Heart left ventricle (tissue), 16 donors: ENCODE measurements around the gene TMEM38B. TPM values are rescaled to one million over a fixed set of nuclear protein-coding genes. Genes with fewer than 3 reads are reported as not detected.

Experiments used
- ATAC-seq, 4 donors: fragments of 200-7000 bp; cut with Tn5 transposase; one replicate each; pipeline ENCODE4 v1.9.1; 2020 to 2022; ENCODE audit warnings: moderate library complexity in 4 of 4, mild to moderate bottlenecking in 3 of 4, moderate number of reproducible peaks in 1 of 4
- DNase-seq, 5 donors: peaks; one replicate each; pipeline ENCODE4 v3.0.0-alpha.2; 2020
- H3K27ac ChIP-seq, 12 donors: fragments of 200-600 bp; sonication (generic) in 4 of 12; one replicate each; pipeline versions ENCODE4 v1.5.0 to v1.8.0; 2016 to 2022; ENCODE audit warnings: mild to moderate bottlenecking in 2 of 12
- H3K27me3 ChIP-seq, 9 donors: fragments of 200-600 bp; sonication (generic) in 2 of 9; one replicate each; pipeline versions ENCODE4 v1.5.1 to v1.8.0; 2016 to 2022; ENCODE audit warnings: mild to moderate bottlenecking in 3 of 9
- H3K36me3 ChIP-seq, 9 donors: fragments of 200-600 bp; sonication (generic) in 2 of 9; one replicate each; pipeline versions ENCODE4 v1.5.0 to v1.8.0; 2018 to 2022; ENCODE audit warnings: mild to moderate bottlenecking in 2 of 9
- H3K4me1 ChIP-seq, 12 donors: fragments of 200-600 bp; sonication (generic) in 4 of 12; one replicate each; pipeline versions ENCODE4 v1.5.0 to v1.8.0; 2016 to 2022; ENCODE audit warnings: mild to moderate bottlenecking in 3 of 12
- H3K4me3 ChIP-seq, 12 donors: fragments of 200-600 bp; sonication (generic) in 4 of 12; one replicate each; pipeline versions ENCODE4 v1.5.0 to v1.8.0; 2017 to 2022; ENCODE audit warnings: mild to moderate bottlenecking in 9 of 12, moderate library complexity in 4 of 12
- H3K9me3 ChIP-seq, 12 donors: fragments of 200-600 bp; sonication (generic) in 4 of 12; one replicate each; pipeline versions ENCODE4 v1.5.0 to v1.8.0; 2016 to 2022; ENCODE audit warnings: mild to moderate bottlenecking in 1 of 12
- POLR2A ChIP-seq, 2 donors: fragments of 450-650 bp; IDR thresholded peaks; one replicate each; pipeline ENCODE4 v1.6.1; 2017; ENCODE audit warnings: antibody characterized with exemption in 2 of 2, mild to moderate bottlenecking in 2 of 2, moderate library complexity in 2 of 2
- WGBS, 4 donors: extraction: QIAGEN DNeasy Blood & Tissue Kit in 2 of 4; methylation state at CpG; one replicate each; pipeline versions ENCODE4 v1.1.5 to v1.1.7; 2013 to 2018; 5-methylcytosine and 5-hydroxymethylcytosine counted together
- intact Hi-C, 10 donors: fragments of 100-400 bp; cut with DNase I; formaldehyde crosslinking; loops; one replicate each; pipeline versions ENCODE4 v1.11.1 to v1.14.2; 2022
- polyA plus RNA-seq, 2 donors: library from polyadenylated mRNA; stranded (reverse); fragments of 200-250 nt; gene quantifications; one replicate each; pipeline ENCODE4 v1.2.3, GENCODE V29; 2013
- total RNA-seq, 9 donors: library from RNA; depleted of rRNA in 2 of 9; stranded (reverse); fragments of >200 nt in 2 of 9; fragmentation: NEBNext Ultra II Directional in 3 of 9; extraction: Animal tissue kit (Norgen Biotek cat#: 25700) in 3 of 9; gene quantifications; one replicate each; pipeline versions ENCODE4 v1.1.0 to v1.2.4, GENCODE V29; 2016 to 2023
- TF ChIP-seq, protein P1 (sequence below), 12 donors: fragments of 200-600 bp; sonication (generic) in 4 of 12; IDR thresholded peaks; one replicate each; pipeline versions ENCODE4 v1.5.0 to v1.8.0; 2018 to 2022; ENCODE audit warnings: antibody characterized with exemption in 12 of 12, mild to moderate bottlenecking in 5 of 12
- donor health status: ischemic (EF 13 %, LVEDD 7.1; RV severe dilation, severe dysfunction).
- donor health status: healthy with polysubstance abuse.
- donor health status: DM: no; HTN: yes; CAD: no.
- donor health status: DM: no; HTN: no; CAD: no.
- donor health status: ischemic (EF 25% LVEDD 6.9; RV normal size, moderate dysfunction).
- donor health status: ischemic (EF 25% LVEDD 5.7; RV mildly dilated, moderate dysfunction).
- donor health status: healthy.
- donor health status: DM: yes; HTN: yes; CAD: no.
- donor health status: ischemic (EF 35%, LVEDD 5.7; RV mildly dilated, moderate dysfunction).
- donor health status: nonischemic (EF 11% LVEDD 7.7; RV severe dilation, severe dysfunction).
- donor health status: DM: yes; HTN: yes; CAD: no.
- donor health status: PGD.
- donor health status: ischemic (EF 29% LVEDD 5.4; RV normal size, mild dysfunction).
- donor health status: nonischemic (EF 23%, LVEDD 6.1; RV moderate dilation, normal function).

The TMEM38B gene
- total and polyA plus RNA-seq, 11 donors = 17.2 to 66.9 (median 45.4) TPM

DNA sequence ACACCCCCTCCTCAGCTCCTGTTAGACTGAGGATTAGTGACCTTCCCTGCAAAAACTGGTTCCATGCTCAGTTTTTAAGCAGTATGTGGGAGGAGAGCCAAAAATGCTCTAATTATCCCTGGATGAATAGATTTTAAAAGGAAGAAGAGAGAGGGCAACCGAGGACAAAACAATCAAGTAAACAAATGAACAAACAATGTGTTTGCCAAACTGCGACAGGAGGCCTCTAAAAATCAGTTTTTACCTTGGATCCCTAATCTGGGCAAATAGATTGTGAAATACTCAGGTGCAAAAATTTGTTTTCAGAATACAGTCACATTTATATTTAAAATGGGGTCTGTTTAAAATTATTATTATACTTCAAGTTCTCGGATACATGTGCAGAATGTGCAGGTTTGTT, 23.6 kb upstream of the TMEM38B start:
- TF ChIP-seq POLR2A (IDR thresholded peaks at IDR 0.05) = no peak
- TF ChIP-seq, protein P1, sequence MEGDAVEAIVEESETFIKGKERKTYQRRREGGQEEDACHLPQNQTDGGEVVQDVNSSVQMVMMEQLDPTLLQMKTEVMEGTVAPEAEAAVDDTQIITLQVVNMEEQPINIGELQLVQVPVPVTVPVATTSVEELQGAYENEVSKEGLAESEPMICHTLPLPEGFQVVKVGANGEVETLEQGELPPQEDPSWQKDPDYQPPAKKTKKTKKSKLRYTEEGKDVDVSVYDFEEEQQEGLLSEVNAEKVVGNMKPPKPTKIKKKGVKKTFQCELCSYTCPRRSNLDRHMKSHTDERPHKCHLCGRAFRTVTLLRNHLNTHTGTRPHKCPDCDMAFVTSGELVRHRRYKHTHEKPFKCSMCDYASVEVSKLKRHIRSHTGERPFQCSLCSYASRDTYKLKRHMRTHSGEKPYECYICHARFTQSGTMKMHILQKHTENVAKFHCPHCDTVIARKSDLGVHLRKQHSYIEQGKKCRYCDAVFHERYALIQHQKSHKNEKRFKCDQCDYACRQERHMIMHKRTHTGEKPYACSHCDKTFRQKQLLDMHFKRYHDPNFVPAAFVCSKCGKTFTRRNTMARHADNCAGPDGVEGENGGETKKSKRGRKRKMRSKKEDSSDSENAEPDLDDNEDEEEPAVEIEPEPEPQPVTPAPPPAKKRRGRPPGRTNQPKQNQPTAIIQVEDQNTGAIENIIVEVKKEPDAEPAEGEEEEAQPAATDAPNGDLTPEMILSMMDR (IDR thresholded peaks at IDR 0.05) = no peak
- no peak for DNase-seq
- Histone ChIP-seq H3K4me3 (no peak overlapping the region), H3K4me1 (no peaks in the 10 kb centered on the region), H3K9me3 (no peaks in the 10 kb centered on the region), H3K36me3 (no peaks in the 10 kb centered on the region), H3K27me3 (peaks cover 0 to 7% (median 0%) of the 10 kb centered on the region in 9 donors), H3K27ac (no peak overlapping the region)
- intact Hi-C loops = no loop called here
- no peak for ATAC-seq
- 82 to 88% (median 86%) methylated on average over 3 of the region's 3 CpGs for WGBS, 4 donors

DNA sequence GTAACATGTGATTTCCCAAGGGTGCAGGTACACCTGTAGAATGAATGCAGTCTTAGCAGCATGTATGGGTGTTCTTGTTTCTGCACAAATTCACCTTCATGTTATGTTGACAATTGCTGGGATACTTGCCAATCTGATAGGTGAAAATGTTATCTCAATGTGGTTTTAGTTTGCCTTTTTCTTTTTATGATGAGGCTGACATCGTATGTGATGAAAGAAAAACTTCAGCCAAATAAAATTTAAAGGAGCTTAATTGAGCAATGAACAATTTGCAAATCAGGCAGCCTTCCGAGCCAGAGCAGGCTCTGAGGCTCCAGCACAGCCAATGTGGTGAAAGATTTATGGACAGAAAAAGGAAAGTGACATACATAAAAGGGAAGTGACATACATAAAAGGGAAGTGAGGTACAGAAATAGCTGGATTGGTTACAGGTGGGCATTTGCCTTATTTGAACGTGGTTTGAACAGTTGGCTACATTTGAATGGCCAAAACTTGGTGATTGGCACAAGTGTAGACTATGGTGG, 21.6 kb upstream of the TMEM38B start:
- H3K27me3 ChIP-seq = peaks cover 0 to 7% (median 0%) of the 10 kb centered on the region in 9 donors
- no peak for ATAC-seq
- no peak for DNase-seq
- 51 to 61% (median 57%) methylated on average over 3 of the region's 3 CpGs for WGBS, 4 donors
- H3K4me3 ChIP-seq = no peak overlapping the region
- TF ChIP-seq, protein P1 (IDR thresholded peaks at IDR 0.05) = no peak
- TF ChIP-seq POLR2A (IDR thresholded peaks at IDR 0.05) = no peak
- no peaks in the 10 kb centered on the region for H3K36me3 ChIP-seq
- H3K9me3 ChIP-seq = no peaks in the 10 kb centered on the region
- intact Hi-C loops = no loop called here
- H3K4me1 ChIP-seq = no peaks in the 10 kb centered on the region
- no peak overlapping the region for H3K27ac ChIP-seq

DNA sequence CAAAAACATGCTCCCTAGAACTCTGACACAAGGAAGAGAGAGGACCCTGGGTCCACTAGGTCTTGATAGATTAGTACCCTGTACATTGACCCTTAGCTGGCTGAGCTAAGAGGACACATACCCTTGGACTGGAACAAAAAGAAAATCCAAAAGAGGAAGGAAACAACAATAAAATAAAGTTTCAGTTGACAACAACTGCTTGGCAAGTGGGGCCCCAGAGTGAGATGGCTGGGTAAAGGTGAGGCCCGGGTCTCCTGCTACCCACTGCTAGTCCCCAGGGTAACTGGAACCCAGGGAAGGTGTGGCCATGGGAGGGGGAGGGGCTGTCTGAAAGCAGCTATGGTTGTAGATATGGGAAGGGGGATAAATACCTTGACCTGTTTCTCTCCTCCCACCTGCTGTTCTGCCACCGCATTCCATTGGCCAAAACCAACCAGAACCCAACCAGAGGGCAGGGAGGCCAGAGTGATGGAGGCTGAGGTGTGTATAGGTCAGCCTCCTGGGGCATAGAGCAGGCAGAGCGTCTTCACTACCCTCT, 20.4 kb upstream of the TMEM38B start:
- DNase-seq (no peak), ATAC-seq (no peak)
- no peak for TF ChIP-seq POLR2A (IDR thresholded peaks at IDR 0.05)
- Histone ChIP-seq H3K36me3 (no peaks in the 10 kb centered on the region), H3K4me3 (no peak overlapping the region), H3K9me3 (no peaks in the 10 kb centered on the region), H3K4me1 (no peaks in the 10 kb centered on the region), H3K27me3 (peaks cover 0 to 7% (median 0%) of the 10 kb centered on the region in 9 donors), H3K27ac (no peak overlapping the region)
- intact Hi-C loops = no loop called here
- 78 to 85% (median 80%) methylated on average over 3 of the region's 3 CpGs for WGBS, 4 donors

DNA sequence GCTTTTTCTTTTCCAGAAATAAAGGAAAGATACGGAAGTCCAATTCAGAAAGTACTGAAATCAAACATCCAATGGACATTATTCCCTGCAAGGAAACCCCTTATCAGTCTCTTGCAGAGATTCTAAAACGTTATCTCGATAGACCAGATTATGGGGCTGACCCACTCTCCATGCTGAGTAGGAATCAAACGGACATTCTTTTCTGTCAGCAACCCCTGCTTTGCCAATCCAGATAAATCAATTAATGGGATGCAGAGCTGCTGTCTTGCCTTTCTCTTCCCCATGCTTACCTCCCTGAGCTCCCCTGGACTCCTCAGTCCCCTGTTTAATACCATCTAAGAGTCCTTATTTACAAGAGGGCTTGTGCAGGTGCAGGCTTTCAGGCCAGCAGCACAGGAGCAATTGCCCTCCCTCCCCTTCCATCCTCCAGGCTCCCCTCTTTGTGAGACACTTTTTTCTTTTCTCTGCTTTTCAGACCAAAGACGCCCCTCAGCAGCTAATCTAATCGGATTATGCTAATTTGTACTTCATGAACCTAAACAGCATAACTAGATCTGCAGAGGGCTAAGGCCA, 17.9 kb upstream of the TMEM38B start:
- no peaks in the 10 kb centered on the region for H3K4me1 ChIP-seq
- WGBS, 4 donors = 43 to 51% (median 47%) methylated on average over 6 of the region's 6 CpGs
- ATAC-seq (no peak), DNase-seq (no peak)
- no peak for TF ChIP-seq POLR2A (IDR thresholded peaks at IDR 0.05)
- TF ChIP-seq, protein P1 (IDR thresholded peaks at IDR 0.05) = no peak
- H3K27ac ChIP-seq = no peak overlapping the region
- intact Hi-C loops = no loop called here
- no peaks in the 10 kb centered on the region for H3K9me3 ChIP-seq
- H3K27me3 ChIP-seq = no peaks in the 10 kb centered on the region
- no peaks in the 10 kb centered on the region for H3K36me3 ChIP-seq
- H3K4me3 ChIP-seq = no peak overlapping the region
